ENCODE results near the gene DGKI.

Gene DGKI

GRCh38 chr7:137360087-137360679, 486.6 kb downstream of the DGKI start (continued):
- TF ChIP-seq TRIM28 (IDR thresholded peaks at IDR 0.05; ENCODE audit: borderline replicate concordance, low read length) (peak; percentile 98), ZNF510 (tag by site-specific recombination; IDR thresholded peaks at IDR 0.05; ENCODE audit: insufficient replicate concordance) (peak; percentile 5), ZIC2 (tag by site-specific recombination; IDR thresholded peaks at IDR 0.05) (no peak), ZNF221 (tag by site-specific recombination; IDR thresholded peaks at IDR 0.05; ENCODE audit: borderline replicate concordance) (no peak), ZNF596 (tag by site-specific recombination; IDR thresholded peaks at IDR 0.05) (no peak)

DNA sequence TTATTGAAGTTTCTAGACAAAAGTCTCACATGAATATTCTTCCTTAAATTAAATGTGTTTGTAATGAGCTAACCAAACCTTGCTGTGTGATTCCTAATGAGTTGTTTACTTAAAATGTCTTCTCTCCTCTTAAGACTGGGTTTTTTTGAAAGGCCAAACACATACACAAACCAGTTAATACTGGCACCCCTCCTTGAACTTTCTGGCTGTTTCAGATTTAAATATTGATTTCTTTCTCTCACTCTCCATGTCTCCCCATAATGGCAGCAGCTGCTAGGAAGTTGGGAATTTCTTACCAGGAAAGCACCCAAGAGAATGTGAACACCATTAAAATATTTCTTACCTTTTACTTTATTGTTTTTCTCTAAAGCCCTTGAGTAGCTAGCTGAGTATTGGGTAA, 491.8 kb downstream of the DGKI start:
- ChIA-PET POLR2A (no interaction called here), CTCF (interaction anchor here (0.5 to 0.7 kb wide), 6 partner anchors 11 to 427 kb away, joined by 3 to 4 read pairs (median 3); no protein-coding TSS in a partner anchor)
- no peaks in the 10 kb centered on the region for H3K36me3 ChIP-seq (ENCODE audit: control insufficient read depth in 2 of 2, insufficient read depth in 1 of 2, low read length in 2 of 2)

DNA sequence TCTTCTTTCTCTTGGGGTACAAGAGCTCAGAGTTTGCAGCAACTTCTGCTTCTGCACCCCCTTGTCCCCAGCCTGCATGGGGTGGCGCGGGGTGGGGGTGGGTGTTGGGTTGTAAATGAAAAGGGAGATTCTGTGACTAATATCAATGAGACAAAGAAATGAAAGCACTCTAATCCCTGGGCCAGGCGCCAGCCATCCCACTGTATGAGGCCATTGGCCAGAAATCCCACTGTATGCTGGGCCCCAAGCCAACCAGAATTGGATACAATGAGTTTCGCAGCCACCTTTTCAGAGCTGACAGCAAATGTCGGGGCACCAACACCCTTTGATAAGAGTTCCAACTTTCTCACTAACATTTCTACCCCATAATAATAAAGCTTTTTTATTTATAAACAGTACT, 492.4 kb downstream of the DGKI start:
- no peaks in the 10 kb centered on the region for H3K36me3 ChIP-seq (ENCODE audit: control insufficient read depth in 2 of 2, insufficient read depth in 1 of 2, low read length in 2 of 2)
- POLR2A ChIA-PET = no interaction called here
- CTCF ChIA-PET = interaction anchor here (0.6 kb wide), 1 partner anchor 427 kb away, joined by 4 read pairs; no protein-coding TSS in a partner anchor
- H3K4me1 ChIP-seq (ENCODE audit: control insufficient read depth, insufficient read depth, low read length) = no peaks in the 10 kb centered on the region
- H3K9me3 ChIP-seq (ENCODE audit: control insufficient read depth, insufficient read depth, low read depth, low read length) = no peaks in the 10 kb centered on the region
- H3K27ac ChIP-seq (ENCODE audit: extremely low read depth, low read depth, low read length) = no peak overlapping the region
- no peak overlapping the region for H3K4me3 ChIP-seq (ENCODE audit: low read depth, low read length)
- TF ChIP-seq, protein P1, sequence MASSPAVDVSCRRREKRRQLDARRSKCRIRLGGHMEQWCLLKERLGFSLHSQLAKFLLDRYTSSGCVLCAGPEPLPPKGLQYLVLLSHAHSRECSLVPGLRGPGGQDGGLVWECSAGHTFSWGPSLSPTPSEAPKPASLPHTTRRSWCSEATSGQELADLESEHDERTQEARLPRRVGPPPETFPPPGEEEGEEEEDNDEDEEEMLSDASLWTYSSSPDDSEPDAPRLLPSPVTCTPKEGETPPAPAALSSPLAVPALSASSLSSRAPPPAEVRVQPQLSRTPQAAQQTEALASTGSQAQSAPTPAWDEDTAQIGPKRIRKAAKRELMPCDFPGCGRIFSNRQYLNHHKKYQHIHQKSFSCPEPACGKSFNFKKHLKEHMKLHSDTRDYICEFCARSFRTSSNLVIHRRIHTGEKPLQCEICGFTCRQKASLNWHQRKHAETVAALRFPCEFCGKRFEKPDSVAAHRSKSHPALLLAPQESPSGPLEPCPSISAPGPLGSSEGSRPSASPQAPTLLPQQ (tag by site-specific recombination; IDR thresholded peaks at IDR 0.05) = no peak
- TF ChIP-seq CTCF (tag by site-specific recombination; IDR thresholded peaks at IDR 0.05) = no peak
- TF ChIP-seq ZNF549 (tag by site-specific recombination; IDR thresholded peaks at IDR 0.05) = no peak
- no peak for TF ChIP-seq ZNF521 (tag by site-specific recombination; IDR thresholded peaks at IDR 0.05)
- TF ChIP-seq YY1 (tag by site-specific recombination; IDR thresholded peaks at IDR 0.05) = no peak
- TF ChIP-seq ZNF140 (tag by site-specific recombination; IDR thresholded peaks at IDR 0.05) = no peak
- no peak for TF ChIP-seq ATF2 (tag by site-specific recombination; IDR thresholded peaks at IDR 0.05; ENCODE audit: low read depth)
- no peak for TF ChIP-seq HOXD13 (CRISPR knock-in tag; IDR thresholded peaks at IDR 0.05; ENCODE audit: borderline replicate concordance)

More for the DNA sequence above, 491.8 kb downstream of the DGKI start:
- Histone ChIP-seq H3K4me3 (ENCODE audit: low read depth, low read length) (no peak overlapping the region), H3K4me1 (ENCODE audit: control insufficient read depth, insufficient read depth, low read length) (no peaks in the 10 kb centered on the region), H3K9me3 (ENCODE audit: control insufficient read depth, insufficient read depth, low read depth, low read length) (no peaks in the 10 kb centered on the region), H3K27ac (ENCODE audit: extremely low read depth, low read depth, low read length) (no peak overlapping the region)
- TF ChIP-seq ZNF76 (tag by site-specific recombination; IDR thresholded peaks at IDR 0.05; ENCODE audit: borderline replicate concordance, low read depth) (no peak), BCL11B (tag by site-specific recombination; IDR thresholded peaks at IDR 0.05; ENCODE audit: low read depth) (no peak), HIC1 (tag by site-specific recombination; IDR thresholded peaks at IDR 0.05) (no peak), ZNF157 (tag by site-specific recombination; IDR thresholded peaks at IDR 0.05) (no peak), ZNF776 (tag by site-specific recombination; IDR thresholded peaks at IDR 0.05; ENCODE audit: borderline replicate concordance) (no peak)
